ENCODE measurements around the gene SORBS1. TPM values are rescaled to one million over a fixed set of nuclear protein-coding genes. Genes with fewer than 3 reads are reported as not detected.

The SORBS1 gene
- total and polyA plus RNA-seq, 2 donors (not counting 1 experiment from before 2014, with no cell fraction given): 0.21 to 1.5 TPM

- no peak overlapping the region for H3K4me3 Mint-ChIP-seq
- CTCF ChIA-PET: no interaction called here
Measured at GRCh38 chr10:95538412-95538811, 22.8 kb downstream of the SORBS1 start.

GRCh38 chr10:95537542-95537927 is 23.6 kb downstream of the SORBS1 start:
- H3K4me3 ChIP-seq (ENCODE audit: control extremely low read depth in 1 of 5, extremely low read depth in 1 of 5, insufficient read depth in 1 of 5, low read depth in 2 of 5, low read length in 4 of 5): no peak overlapping the region
- H3K9me3 ChIP-seq (ENCODE audit: control extremely low read depth in 1 of 3, control insufficient read depth in 2 of 3, insufficient read depth in 1 of 3, low read length in 2 of 3): no peaks in the 10 kb centered on the region
- H3K4me2 ChIP-seq (replicated peaks; ENCODE audit: low read depth, low read length, poor library complexity, severe bottlenecking): no peak overlapping the region
- no peaks in the 10 kb centered on the region for H3K36me3 ChIP-seq (replicated peaks in 1 of 2; ENCODE audit: control extremely low read depth in 1 of 2, control insufficient read depth in 1 of 2, extremely low read depth in 1 of 2, insufficient read depth in 2 of 2, low read length in 1 of 2)
- H3K9ac ChIP-seq (ENCODE audit: low read length): no peak overlapping the region
- no peaks in the 10 kb centered on the region for H3K4me1 ChIP-seq (ENCODE audit: control insufficient read depth in 2 of 2, insufficient read depth in 2 of 2, low read length in 2 of 2)
- no peak overlapping the region for H3K27ac ChIP-seq (ENCODE audit: low read length in 2 of 2)
- H3K4me3 Mint-ChIP-seq: no peak overlapping the region
- no peaks in the 10 kb centered on the region for H3K27me3 ChIP-seq (replicated peaks in 1 of 4; ENCODE audit: control extremely low read depth in 1 of 4, control insufficient read depth in 3 of 4, insufficient read depth in 4 of 4, low read length in 3 of 4)
- WGBS (ENCODE audit: insufficient coverage): 100% methylated on average over 2 of the region's 4 CpGs
- ChIA-PET CTCF (no interaction called here), POLR2A (no interaction called here)
- no peak overlapping the region for H3K27ac Mint-ChIP-seq
- no peak overlapping the region for H2AFZ ChIP-seq (ENCODE audit: insufficient read depth, low read depth, low read length, poor library complexity, severe bottlenecking)
- TF ChIP-seq CTCF (IDR thresholded peaks at IDR 0.05) (no peak), EZH2 (IDR thresholded peaks at IDR 0.05; ENCODE audit: borderline replicate concordance, insufficient read depth, low read depth, low read length, poor library complexity, severe bottlenecking) (no peak)
- intact Hi-C loops (cut with micrococcal nuclease): no loop called here
- no peak for ATAC-seq (ENCODE audit: low read depth)
- H3K9me3 Mint-ChIP-seq (ENCODE audit: insufficient read depth): no peaks in the 10 kb centered on the region
- H3K4me1 Mint-ChIP-seq: no peaks in the 10 kb centered on the region
- no peaks in the 10 kb centered on the region for H4K20me1 ChIP-seq (ENCODE audit: control insufficient read depth, insufficient read depth, low read length, poor library complexity, severe bottlenecking)
- H3K79me2 ChIP-seq (ENCODE audit: control insufficient read depth, insufficient read depth, low read length): no peaks in the 10 kb centered on the region
- H3K27me3 Mint-ChIP-seq: peaks cover 2% of the 10 kb centered on the region
- DNase-seq: no peak

More at GRCh38 chr10:95538412-95538811, 22.8 kb downstream of the SORBS1 start:
- WGBS (ENCODE audit: insufficient coverage): 100% methylated on average over 4 of the region's 5 CpGs
- no peaks in the 10 kb centered on the region for H3K9me3 Mint-ChIP-seq (ENCODE audit: insufficient read depth)
- Histone ChIP-seq H3K4me3 (ENCODE audit: control extremely low read depth in 1 of 5, extremely low read depth in 1 of 5, insufficient read depth in 1 of 5, low read depth in 2 of 5, low read length in 4 of 5) (no peak overlapping the region), H3K27ac (ENCODE audit: low read length in 2 of 2) (no peak overlapping the region), H3K9ac (ENCODE audit: low read length) (no peak overlapping the region), H3K79me2 (ENCODE audit: control insufficient read depth, insufficient read depth, low read length) (no peaks in the 10 kb centered on the region), H3K4me2 (replicated peaks; ENCODE audit: low read depth, low read length, poor library complexity, severe bottlenecking) (no peak overlapping the region), H4K20me1 (ENCODE audit: control insufficient read depth, insufficient read depth, low read length, poor library complexity, severe bottlenecking) (no peaks in the 10 kb centered on the region), H3K36me3 (replicated peaks in 1 of 2; ENCODE audit: control extremely low read depth in 1 of 2, control insufficient read depth in 1 of 2, extremely low read depth in 1 of 2, insufficient read depth in 2 of 2, low read length in 1 of 2) (no peaks in the 10 kb centered on the region), H3K27me3 (replicated peaks in 1 of 4; ENCODE audit: control extremely low read depth in 1 of 4, control insufficient read depth in 3 of 4, insufficient read depth in 4 of 4, low read length in 3 of 4) (no peaks in the 10 kb centered on the region), H3K4me1 (ENCODE audit: control insufficient read depth in 2 of 2, insufficient read depth in 2 of 2, low read length in 2 of 2) (no peaks in the 10 kb centered on the region), H3K9me3 (ENCODE audit: control extremely low read depth in 1 of 3, control insufficient read depth in 2 of 3, insufficient read depth in 1 of 3, low read length in 2 of 3) (no peaks in the 10 kb centered on the region), H2AFZ (ENCODE audit: insufficient read depth, low read depth, low read length, poor library complexity, severe bottlenecking) (no peak overlapping the region)
- ATAC-seq (ENCODE audit: low read depth): no peak
- POLR2A ChIA-PET: no interaction called here
- H3K27me3 Mint-ChIP-seq: peaks cover 7% of the 10 kb centered on the region
- TF ChIP-seq EZH2 (IDR thresholded peaks at IDR 0.05; ENCODE audit: borderline replicate concordance, insufficient read depth, low read depth, low read length, poor library complexity, severe bottlenecking) (no peak), CTCF (IDR thresholded peaks at IDR 0.05) (no peak)
- no peak for DNase-seq
- no peaks in the 10 kb centered on the region for H3K4me1 Mint-ChIP-seq
- no peak overlapping the region for H3K27ac Mint-ChIP-seq
- intact Hi-C loops (cut with micrococcal nuclease): no loop called here
